SJSA1 (cell line): ENCODE results near the gene SP2. TPM values are rescaled to one million over a fixed set of nuclear protein-coding genes. Genes with fewer than 3 reads are reported as not detected.
A peak's percentile ranks its signal among the peaks of the same experiment; 100 is the strongest.

ENCODE experiments used
- DNase-seq, 2 experiments: peaks; one replicate each; pipeline ENCODE4 v3.0.0-alpha.2; 2015 to 2020; ENCODE audit warnings: low spot score in 2 of 2, low read depth in 1 of 2
- H3K27ac ChIP-seq: fragments of 250-450 bp; sonication (Bioruptor Pico); 2 replicates; pipeline ENCODE4 v1.5.1; 2020; ENCODE audit warnings: mild to moderate bottlenecking, moderate library complexity
- H3K27me3 ChIP-seq: fragments of 250-450 bp; sonication (Bioruptor Pico); replicated peaks from 2 replicates; pipeline ENCODE4 v1.5.1; 2020; ENCODE audit warnings: mild to moderate bottlenecking, moderate library complexity
- H3K36me3 ChIP-seq: fragments of 250-450 bp; sonication (Bioruptor Pico); 2 replicates; pipeline ENCODE4 v1.5.1; 2020; ENCODE audit warnings: mild to moderate bottlenecking
- H3K4me1 ChIP-seq: fragments of 250-450 bp; sonication (Bioruptor Pico); replicated peaks from 2 replicates; pipeline ENCODE4 v1.6.1; 2021; ENCODE audit warnings: mild to moderate bottlenecking
- H3K4me3 ChIP-seq: fragments of 250-450 bp; sonication (Bioruptor Pico); 2 replicates; pipeline ENCODE4 v1.5.1; 2020; ENCODE audit warnings: mild to moderate bottlenecking
- H3K9me3 ChIP-seq: fragments of 250-450 bp; sonication (Bioruptor Pico); replicated peaks from 2 replicates; pipeline ENCODE4 v1.5.1; 2020; ENCODE audit warnings: mild to moderate bottlenecking
- total RNA-seq: library from RNA; depleted of rRNA; stranded (reverse); fragments of >200 nt; shearing (Covaris generic); gene quantifications from 2 replicates; pipeline ENCODE4 v1.2.3, GENCODE V29; 2014; rRNA removed

Gene SP2
- total RNA-seq, 1 experiment from 2014 or later, result 2.1 TPM

DNA sequence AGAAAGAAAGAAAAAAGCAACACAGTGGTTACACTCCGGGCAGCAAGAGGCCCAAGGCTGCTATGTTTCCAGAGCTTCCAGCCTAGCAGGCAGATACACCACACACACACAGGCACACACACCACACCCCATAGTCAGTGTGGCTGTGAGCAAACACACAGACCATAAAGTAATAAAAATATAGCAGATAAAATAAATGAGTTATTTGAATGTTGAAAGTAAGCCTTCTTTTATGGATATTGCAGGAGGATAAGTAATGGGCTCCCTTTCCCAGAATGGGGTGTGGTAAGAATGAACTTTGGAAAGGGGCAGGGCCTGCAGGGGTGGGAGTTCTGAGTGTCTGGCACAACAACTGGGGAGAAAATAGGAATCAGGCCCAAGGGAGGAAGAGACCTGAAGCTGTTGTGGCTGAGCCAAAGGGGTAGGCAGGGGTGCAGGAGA lies 70.1 kb downstream of the SP2 start:
- Histone ChIP-seq H3K27ac (no peak overlapping the region), H3K4me1 (peaks cover 25% of the 10 kb centered on the region), H3K36me3 (0 out of 2 replicates have a peak, but pooled peaks cover under 1% of the 10 kb centered on the region), H3K9me3 (no peaks in the 10 kb centered on the region), H3K27me3 (no peaks in the 10 kb centered on the region), H3K4me3 (no peak overlapping the region)
- no peak for DNase-seq

DNA sequence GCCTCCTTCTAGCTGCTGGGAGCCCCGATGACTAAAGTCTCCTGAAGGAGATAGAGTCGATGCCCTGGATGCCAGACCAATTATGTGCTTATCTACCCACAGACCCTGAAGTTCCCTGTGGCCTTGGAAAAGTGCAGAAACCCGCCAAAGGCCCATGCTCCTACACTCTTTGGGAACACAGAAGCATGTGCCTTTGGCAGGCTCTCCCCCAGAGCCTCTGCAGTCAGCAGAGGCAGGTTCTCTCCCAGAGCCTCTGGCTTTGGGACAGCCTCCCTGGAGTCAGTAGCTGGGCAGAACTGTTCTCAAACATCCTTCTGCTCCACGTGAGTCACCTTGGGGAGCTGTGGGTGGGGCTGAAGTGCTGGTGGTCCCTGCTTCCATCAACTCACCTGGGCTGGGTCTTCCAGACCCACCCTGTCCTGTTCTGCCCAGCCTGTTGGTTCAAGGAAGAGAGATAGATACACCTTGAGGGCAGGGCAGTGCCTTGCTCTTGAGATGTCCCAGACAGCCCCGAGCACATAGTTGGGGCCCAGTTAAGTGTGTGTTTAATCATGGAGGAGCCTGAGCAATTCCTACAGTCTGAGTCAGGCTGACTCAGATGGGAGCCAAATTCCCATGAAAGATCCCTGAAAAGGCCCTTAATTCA lies 71.7 kb downstream of the SP2 start:
- peak overlapping the region; percentile 73 for H3K27ac ChIP-seq
- peak; percentile 77 to 78 for DNase-seq
- H3K36me3 ChIP-seq, result 0 out of 2 replicates have a peak, but pooled peaks cover 5% of the 10 kb centered on the region

DNA sequence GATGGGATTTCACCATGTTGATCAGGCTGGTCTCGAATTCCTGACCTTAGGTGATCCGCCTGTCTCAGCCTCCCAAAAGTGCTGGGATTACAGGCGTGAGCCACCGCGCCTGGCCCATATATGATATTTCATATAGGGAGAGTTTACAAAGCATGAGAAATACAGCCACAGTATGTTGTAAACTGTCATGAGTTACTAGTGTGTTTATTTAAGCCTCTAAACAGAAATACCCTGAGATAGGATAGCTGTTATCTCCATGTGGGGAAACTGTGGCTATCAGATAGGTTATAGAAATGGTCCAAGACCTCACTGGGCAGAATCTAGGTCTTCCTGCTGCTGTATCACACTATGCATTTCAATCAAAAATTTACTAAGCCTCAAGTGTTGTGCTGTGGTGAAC lies 72.8 kb downstream of the SP2 start:
- H3K4me3 ChIP-seq, result no peak overlapping the region
- DNase-seq, result no peak
- peaks cover 8% of the 10 kb centered on the region for H3K36me3 ChIP-seq
- no peaks in the 10 kb centered on the region for H3K9me3 ChIP-seq
- H3K27me3 ChIP-seq, result no peaks in the 10 kb centered on the region
- H3K27ac ChIP-seq, result no peak overlapping the region
- peaks cover 35% of the 10 kb centered on the region for H3K4me1 ChIP-seq

More for the DNA sequence above, 71.7 kb downstream of the SP2 start:
- peaks cover 35% of the 10 kb centered on the region for H3K4me1 ChIP-seq
- no peaks in the 10 kb centered on the region for H3K27me3 ChIP-seq
- H3K9me3 ChIP-seq, result no peaks in the 10 kb centered on the region
- H3K4me3 ChIP-seq, result no peak overlapping the region

DNA sequence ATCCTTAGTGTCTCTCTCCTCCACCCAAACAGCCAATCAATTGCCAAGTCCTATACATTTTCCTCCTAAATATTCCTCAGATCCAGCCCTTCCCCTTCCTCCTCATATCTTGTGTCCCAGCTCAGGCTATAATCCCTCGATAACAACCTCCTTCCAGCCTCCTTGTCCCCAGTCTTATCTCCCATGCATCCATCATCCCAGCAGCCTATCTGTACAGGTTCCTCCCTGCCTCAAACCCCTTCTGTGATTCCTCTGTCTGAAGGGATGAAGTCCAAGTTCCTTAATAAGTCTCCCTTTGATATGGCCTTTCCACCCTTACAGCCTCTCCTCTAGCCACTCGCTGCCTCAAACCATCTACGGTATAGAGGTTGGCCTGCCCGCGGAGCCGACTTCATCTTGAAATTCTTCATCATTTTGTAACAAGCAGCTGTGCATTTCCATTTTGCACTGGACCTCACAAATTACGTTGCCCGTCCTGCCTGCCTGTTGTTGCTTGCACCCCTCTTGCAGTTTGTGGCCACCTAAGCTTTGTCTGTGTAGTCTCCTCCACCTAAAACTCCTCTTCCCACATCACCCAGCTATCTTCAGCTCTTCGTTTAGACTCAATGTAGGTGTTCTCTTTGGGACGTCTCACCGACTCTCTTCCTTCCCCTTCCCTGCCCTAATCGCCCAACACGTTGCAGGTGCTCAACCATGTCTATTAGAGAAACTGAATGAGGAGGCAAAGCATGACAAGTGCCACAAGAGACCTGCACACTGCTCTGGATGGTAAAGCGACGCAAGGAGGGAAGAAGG lies 74.1 kb downstream of the SP2 start:
- peaks cover 35% of the 10 kb centered on the region for H3K4me1 ChIP-seq
- H3K27ac ChIP-seq, result no peak overlapping the region
- H3K9me3 ChIP-seq, result no peaks in the 10 kb centered on the region
- peaks cover 18% of the 10 kb centered on the region for H3K36me3 ChIP-seq
- no peaks in the 10 kb centered on the region for H3K27me3 ChIP-seq
- DNase-seq, result no peak
- peak overlapping the region; percentile 60 for H3K4me3 ChIP-seq

DNA sequence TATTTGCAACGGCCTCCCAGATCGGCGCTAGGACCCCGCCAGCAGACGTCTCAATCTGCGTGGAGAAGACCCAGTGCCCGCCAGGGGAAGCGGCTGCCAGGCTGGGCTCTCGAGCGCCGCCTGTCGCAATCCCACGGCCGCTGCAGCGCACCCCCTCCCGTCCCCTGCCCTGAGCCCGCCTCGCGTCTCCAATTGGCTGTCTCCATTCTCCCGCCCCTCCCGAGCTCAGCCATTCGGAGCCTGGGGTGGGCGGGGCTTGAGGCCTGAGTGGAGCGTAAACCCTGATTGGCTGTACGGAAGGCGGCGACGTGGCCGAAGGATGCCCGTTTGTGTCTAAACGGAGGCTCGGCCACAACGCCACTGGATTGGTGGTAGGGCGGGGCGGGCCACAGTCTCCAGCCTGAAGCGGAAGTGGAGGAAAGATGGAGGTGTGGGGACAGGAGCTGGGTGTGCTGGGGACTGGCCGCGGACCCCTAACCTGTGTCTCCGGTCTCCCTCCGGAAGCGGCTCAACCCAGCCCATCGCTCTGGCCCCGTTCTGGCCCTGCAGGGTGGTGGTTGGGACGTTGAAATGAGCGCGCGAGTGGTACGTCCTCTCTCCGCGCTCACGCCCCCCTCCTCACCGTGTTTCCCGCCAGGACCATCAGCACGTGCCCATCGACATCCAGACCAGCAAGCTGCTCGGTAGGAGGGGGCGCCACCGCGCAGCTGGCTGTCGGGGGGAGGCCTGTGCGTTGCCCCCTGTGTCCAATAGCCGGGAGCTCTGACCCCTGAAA lies 74.9 kb downstream of the SP2 start, which contains the start of gene CDK5RAP3:
TSS of gene CDK5RAP3 (plus strand) at position 389 of the 775 bp plus-strand sequence. CDS start at position 423, 34 bp downstream.
- Histone ChIP-seq H3K27me3 (no peaks in the 10 kb centered on the region), H3K4me1 (peaks cover 35% of the 10 kb centered on the region), H3K36me3 (peaks cover 25% of the 10 kb centered on the region), H3K27ac (peak within 1 kb of the TSS; percentile 61), H3K4me3 (peak within 1 kb of the TSS; percentile 60), H3K9me3 (no peaks in the 10 kb centered on the region)
- DNase-seq, result peak; percentile 100

DNA sequence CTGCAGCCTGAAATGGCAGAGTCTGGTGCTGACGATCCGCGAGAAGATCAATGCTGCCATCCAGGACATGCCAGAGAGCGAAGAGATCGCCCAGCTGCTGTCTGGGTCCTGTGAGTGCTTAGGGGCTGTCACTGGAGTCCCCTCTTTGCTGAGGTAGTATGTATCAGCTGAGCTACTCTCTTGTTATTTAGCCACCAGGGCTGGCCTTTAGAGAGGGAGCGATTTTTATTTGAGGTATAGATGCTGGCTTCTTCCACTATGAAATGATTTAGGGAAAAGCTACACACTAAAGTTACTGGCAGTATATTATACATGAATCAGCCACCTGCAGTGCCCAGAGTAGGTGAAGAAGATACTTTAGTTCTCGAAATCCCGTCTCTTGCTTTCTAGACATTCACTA lies 77.5 kb downstream of the SP2 start:
- no peaks in the 10 kb centered on the region for H3K9me3 ChIP-seq
- H3K4me3 ChIP-seq, result no peak overlapping the region
- no peak for DNase-seq
- peaks cover 49% of the 10 kb centered on the region for H3K36me3 ChIP-seq
- H3K27ac ChIP-seq, result no peak overlapping the region
- no peaks in the 10 kb centered on the region for H3K27me3 ChIP-seq
- peaks cover 19% of the 10 kb centered on the region for H3K4me1 ChIP-seq

DNA sequence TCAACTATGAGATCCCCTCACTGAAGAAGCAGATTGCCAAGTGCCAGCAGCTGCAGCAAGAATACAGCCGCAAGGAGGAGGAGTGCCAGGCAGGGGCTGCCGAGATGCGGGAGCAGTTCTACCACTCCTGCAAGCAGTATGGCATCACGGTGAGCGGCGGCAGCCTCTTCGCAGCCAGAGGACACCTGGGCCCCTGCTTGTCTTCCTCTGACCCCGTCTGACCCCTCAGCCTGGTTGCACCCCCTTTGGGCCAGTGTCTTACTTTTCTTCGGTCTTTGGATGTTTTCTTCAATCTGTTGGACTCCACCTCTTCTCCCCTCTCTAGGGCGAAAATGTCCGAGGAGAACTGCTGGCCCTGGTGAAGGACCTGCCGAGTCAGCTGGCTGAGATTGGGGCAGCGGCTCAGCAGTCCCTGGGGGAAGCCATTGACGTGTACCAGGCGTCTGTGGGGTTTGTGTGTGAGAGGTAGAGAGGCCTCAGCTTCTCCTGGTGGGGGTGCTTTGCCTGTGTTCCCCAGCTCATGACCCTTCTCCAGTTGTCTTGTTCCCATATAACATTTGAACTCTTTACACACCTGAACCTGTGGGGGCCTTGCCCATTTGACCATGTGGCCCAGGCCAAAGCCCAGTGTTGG lies 79.3 kb downstream of the SP2 start:
- H3K36me3 ChIP-seq, result peaks cover 67% of the 10 kb centered on the region
- DNase-seq, result no peak
- H3K27ac ChIP-seq, result no peak overlapping the region
- H3K4me1 ChIP-seq, result peaks cover 14% of the 10 kb centered on the region
- H3K27me3 ChIP-seq, result no peaks in the 10 kb centered on the region
- H3K4me3 ChIP-seq, result no peak overlapping the region
- H3K9me3 ChIP-seq, result no peaks in the 10 kb centered on the region

DNA sequence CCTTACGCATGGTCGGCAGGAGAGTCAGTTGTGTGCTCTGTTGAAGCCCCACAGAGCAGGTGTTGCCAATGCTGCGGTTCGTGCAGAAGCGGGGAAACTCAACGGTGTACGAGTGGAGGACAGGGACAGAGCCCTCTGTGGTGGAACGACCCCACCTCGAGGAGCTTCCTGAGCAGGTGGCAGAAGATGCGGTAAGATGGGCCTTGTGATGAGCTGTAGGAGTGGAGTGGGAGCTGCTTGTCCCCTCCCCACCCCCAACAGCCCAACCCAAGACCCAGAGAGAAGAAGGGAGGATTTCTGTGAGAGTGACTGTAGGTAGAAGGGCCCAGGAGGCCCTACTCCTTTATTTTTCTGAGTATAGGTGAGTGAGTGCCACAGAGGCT lies 79.8 kb downstream of the SP2 start:
- DNase-seq, result no peak
- H3K27me3 ChIP-seq, result no peaks in the 10 kb centered on the region
- no peak overlapping the region for H3K4me3 ChIP-seq
- peaks cover 11% of the 10 kb centered on the region for H3K4me1 ChIP-seq
- H3K27ac ChIP-seq, result no peak overlapping the region
- H3K36me3 ChIP-seq, result peaks cover 72% of the 10 kb centered on the region
- no peaks in the 10 kb centered on the region for H3K9me3 ChIP-seq

DNA sequence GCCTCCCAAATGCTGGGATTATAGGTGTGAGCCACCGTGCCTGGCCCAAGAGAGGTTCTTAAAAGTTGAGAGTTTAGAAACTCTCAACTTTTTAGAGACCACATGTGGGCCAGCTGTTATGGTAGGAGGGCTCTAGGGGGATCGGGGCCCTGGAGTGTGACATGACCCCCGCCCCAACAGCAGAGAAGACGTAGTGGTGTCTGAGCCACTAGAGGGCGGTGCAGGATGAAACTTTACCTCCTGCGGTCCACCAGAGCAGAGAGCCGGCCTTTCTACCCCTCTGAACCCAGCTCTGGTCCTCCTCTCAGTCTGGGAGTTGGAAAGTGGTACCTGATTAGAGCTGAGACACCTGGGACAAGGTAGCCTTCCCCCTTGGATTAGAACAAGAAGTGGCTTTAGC lies 82.3 kb downstream of the SP2 start:
- no peak overlapping the region for H3K27ac ChIP-seq
- H3K36me3 ChIP-seq, result peaks cover 92% of the 10 kb centered on the region
- no peaks in the 10 kb centered on the region for H3K9me3 ChIP-seq
- no peak overlapping the region for H3K4me3 ChIP-seq
- no peaks in the 10 kb centered on the region for H3K27me3 ChIP-seq
- H3K4me1 ChIP-seq, result no peaks in the 10 kb centered on the region
- DNase-seq, result peak; percentile 64 to 76

Other genes starting within 250 kb of the SP2 start
- gene KPNB1, start 246.3 kb upstream of the SP2 start, total RNA-seq, result 571 and 681 TPM in 2 replicates
- gene TBKBP1, start 202.1 kb upstream of the SP2 start, total RNA-seq, result 3.5 and 4.5 TPM in 2 replicates
- gene TBX21, start 163.0 kb upstream of the SP2 start, total RNA-seq, result 0.22 TPM in 1 of 2 replicates, not detected in the other
- gene OSBPL7, start 74.4 kb upstream of the SP2 start, total RNA-seq, result 6.2 and 6.4 TPM in 2 replicates
- gene MRPL10, start 64.7 kb upstream of the SP2 start, total RNA-seq, result 27.3 and 54.7 TPM in 2 replicates
- gene LRRC46, start 64.6 kb upstream of the SP2 start, total RNA-seq, result not detected in 2 replicates
- gene SCRN2, start 55.0 kb upstream of the SP2 start, total RNA-seq, result 39.5 and 41.1 TPM in 2 replicates
- not detected in 2 replicates for gene SP6, start 45.1 kb upstream of the SP2 start, total RNA-seq
- 34.3 and 94.6 TPM in 2 replicates for gene PNPO, start 45.3 kb downstream of the SP2 start, total RNA-seq
- gene PRR15L, start 61.6 kb downstream of the SP2 start, total RNA-seq, result not detected in 2 replicates
- gene CDK5RAP3, start 74.9 kb downstream of the SP2 start, total RNA-seq, result 89.5 and 94.9 TPM in 2 replicates
- gene COPZ2, start 141.6 kb downstream of the SP2 start, total RNA-seq, result 21.1 and 45.2 TPM in 2 replicates
- 61.8 and 200 TPM in 2 replicates for gene NFE2L1, start 152.1 kb downstream of the SP2 start, total RNA-seq
- 111 and 149 TPM in 2 replicates for gene CBX1, start 205.2 kb downstream of the SP2 start, total RNA-seq
- gene SNX11, start 211.5 kb downstream of the SP2 start, total RNA-seq, result 13.3 and 16.4 TPM in 2 replicates